Measurements from ENCODE around the gene TTC9C. TPM values are rescaled to one million over a fixed set of nuclear protein-coding genes. Genes with fewer than 3 reads are reported as not detected.

TTC9C gene
- total and polyA plus RNA-seq, 4 donors: 22.6 to 55.5 (median 30.7) TPM

GRCh38 chr11:62782753-62783152 lies 54.5 kb downstream of the TTC9C start:
- ATAC-seq (ENCODE audit: insufficient read depth, low FRiP score) (no peak), DNase-seq (no peak)
- peaks cover 0 to 2% (median 0%) of the 10 kb centered on the region in 4 donors for H3K9me3 ChIP-seq (ENCODE audit: control insufficient read depth in 4 of 4, insufficient read depth in 3 of 4, low read length in 3 of 4)
- H3K27me3 ChIP-seq (ENCODE audit: control insufficient read depth in 3 of 3, insufficient read depth in 3 of 3, low read length in 2 of 3): no peaks in the 10 kb centered on the region
- peaks cover 0 to 28% (median 21%) of the 10 kb centered on the region in 4 donors for H3K36me3 ChIP-seq (ENCODE audit: control insufficient read depth in 4 of 4, insufficient read depth in 4 of 4, low read length in 4 of 4)
- peaks cover 0 to 4% (median 3%) of the 10 kb centered on the region in 5 donors for H3K4me1 ChIP-seq (ENCODE audit: control insufficient read depth in 5 of 5, insufficient read depth in 5 of 5, low read length in 5 of 5)
- H3K4me3 ChIP-seq: no peak overlapping the region
- no peak overlapping the region for H3K9ac ChIP-seq (ENCODE audit: insufficient read depth in 1 of 2, low read length in 2 of 2)
- no peak overlapping the region for H3K27ac ChIP-seq (ENCODE audit: low read depth in 1 of 2, low read length in 1 of 2)
- WGBS, 2 donors: 95 to 96% methylated on average over 7 of the region's 7 CpGs
- TF ChIP-seq CTCF (IDR thresholded peaks at IDR 0.05; ENCODE audit: control extremely low read depth, extremely low read depth): no peak

GRCh38 chr11:62786318-62787004 lies 58.2 kb downstream of the TTC9C start:
- 1 to 2% methylated on average over 45 to 51 of the region's 51 CpGs for WGBS, 2 donors
- Histone ChIP-seq H3K4me3 (peak overlapping the region; percentile 53), H3K4me1 (ENCODE audit: control insufficient read depth in 5 of 5, insufficient read depth in 5 of 5, low read length in 5 of 5) (peaks cover 3 to 18% (median 7%) of the 10 kb centered on the region in 5 donors), H3K9ac (ENCODE audit: insufficient read depth in 1 of 2, low read length in 2 of 2) (peak overlapping the region in 1 of 2 donors; percentile 68), H3K9me3 (ENCODE audit: control insufficient read depth in 4 of 4, insufficient read depth in 3 of 4, low read length in 3 of 4) (peaks cover 0 to 2% (median 0%) of the 10 kb centered on the region in 4 donors), H3K27ac (ENCODE audit: low read depth in 1 of 2, low read length in 1 of 2) (peak overlapping the region; percentile 93 to 98), H3K36me3 (ENCODE audit: control insufficient read depth in 4 of 4, insufficient read depth in 4 of 4, low read length in 4 of 4) (peaks cover 0 to 27% (median 23%) of the 10 kb centered on the region in 4 donors), H3K27me3 (ENCODE audit: control insufficient read depth in 3 of 3, insufficient read depth in 3 of 3, low read length in 2 of 3) (no peaks in the 10 kb centered on the region)
- DNase-seq (peak; percentile 90 to 92 (median 91)), ATAC-seq (ENCODE audit: insufficient read depth, low FRiP score) (peak; percentile 81)
- peak; percentile 96 for TF ChIP-seq CTCF (IDR thresholded peaks at IDR 0.05; ENCODE audit: control extremely low read depth, extremely low read depth)

GRCh38 chr11:62787005-62787759 lies 58.9 kb downstream of the TTC9C start, which contains the start of gene TMEM179B:
Gene TMEM179B, plus strand, starts transcription at chr11:62787402. Its CDS starts 30 bp downstream, at chr11:62787432.
- 0% methylated on average over 79 to 88 of the region's 88 CpGs for WGBS, 2 donors
- peaks cover 3 to 21% (median 8%) of the 10 kb centered on the region in 5 donors for H3K4me1 ChIP-seq (ENCODE audit: control insufficient read depth in 5 of 5, insufficient read depth in 5 of 5, low read length in 5 of 5)
- TF ChIP-seq CTCF (IDR thresholded peaks at IDR 0.05; ENCODE audit: control extremely low read depth, extremely low read depth): peak; percentile 52

More at GRCh38 chr11:62787005-62787759, 58.9 kb downstream of the TTC9C start, which contains the start of gene TMEM179B:
- H3K4me3 ChIP-seq: peak within 1 kb of the TSS; percentile 53
- peak within 1 kb of the TSS; percentile 93 to 98 for H3K27ac ChIP-seq (ENCODE audit: low read depth in 1 of 2, low read length in 1 of 2)
- peak; percentile 98 to 99 (median 99) for DNase-seq
- peaks cover 0 to 22% (median 22%) of the 10 kb centered on the region in 4 donors for H3K36me3 ChIP-seq (ENCODE audit: control insufficient read depth in 4 of 4, insufficient read depth in 4 of 4, low read length in 4 of 4)
- H3K27me3 ChIP-seq (ENCODE audit: control insufficient read depth in 3 of 3, insufficient read depth in 3 of 3, low read length in 2 of 3): no peaks in the 10 kb centered on the region
- H3K9me3 ChIP-seq (ENCODE audit: control insufficient read depth in 4 of 4, insufficient read depth in 3 of 4, low read length in 3 of 4): peaks cover 0 to 2% (median 0%) of the 10 kb centered on the region in 4 donors
- peak; percentile 86 for ATAC-seq (ENCODE audit: insufficient read depth, low FRiP score)
- H3K9ac ChIP-seq (ENCODE audit: insufficient read depth in 1 of 2, low read length in 2 of 2): peak within 1 kb of the TSS; percentile 42 to 69

Other genes starting within 250 kb of the TTC9C start
- gene AHNAK, start 181.7 kb upstream of the TTC9C start, total RNA-seq: 100 to 1,000 TPM; 396 to 707 TPM
- 10 to 100 TPM; 66.5 to 79.9 TPM for gene AHNAK, start 181.7 kb upstream of the TTC9C start, polyA plus RNA-seq
- gene EEF1G, start 154.6 kb upstream of the TTC9C start, total RNA-seq: 1,000 to 10,000 TPM in 1 of 2 donors, 100 to 1,000 TPM in 1; 941 to 1,160 TPM
- gene EEF1G, start 154.6 kb upstream of the TTC9C start, polyA plus RNA-seq: 1,000 to 10,000 TPM; 1,043 to 1,130 TPM
- 10 to 100 TPM; 10.8 to 19.4 TPM for gene TUT1, start 137.0 kb upstream of the TTC9C start, total RNA-seq
- 10 to 100 TPM; 15.2 to 21.9 TPM for gene TUT1, start 137.0 kb upstream of the TTC9C start, polyA plus RNA-seq
- gene MTA2, start 126.6 kb upstream of the TTC9C start, total RNA-seq: 10 to 100 TPM; 53.7 to 74.4 TPM
- 10 to 100 TPM; 57.0 to 62.2 TPM for gene MTA2, start 126.6 kb upstream of the TTC9C start, polyA plus RNA-seq
- 10 to 100 TPM; 29.1 to 95.4 TPM for gene EML3, start 115.7 kb upstream of the TTC9C start, total RNA-seq
- gene EML3, start 115.7 kb upstream of the TTC9C start, polyA plus RNA-seq: 10 to 100 TPM; 59.5 to 66.4 TPM
- 1 to 10 TPM; 3.5 to 9.6 TPM for gene ROM1, start 115.2 kb upstream of the TTC9C start, total RNA-seq
- gene ROM1, start 115.2 kb upstream of the TTC9C start, polyA plus RNA-seq: 10 to 100 TPM in 1 of 2 donors, 1 to 10 TPM in 1; 9.3 to 17.9 TPM
- gene B3GAT3, start 106.5 kb upstream of the TTC9C start, total RNA-seq: 10 to 100 TPM; 14.6 to 48.7 TPM
- 10 to 100 TPM; 50.3 to 58.0 TPM for gene B3GAT3, start 106.5 kb upstream of the TTC9C start, polyA plus RNA-seq
- gene GANAB, start 81.9 kb upstream of the TTC9C start, total RNA-seq: 100 to 1,000 TPM; 181 to 266 TPM
- 100 to 1,000 TPM; 104 to 155 TPM for gene GANAB, start 81.9 kb upstream of the TTC9C start, polyA plus RNA-seq
- gene INTS5, start 75.2 kb upstream of the TTC9C start, total RNA-seq: 10 to 100 TPM; 15.5 to 22.7 TPM
- gene INTS5, start 75.2 kb upstream of the TTC9C start, polyA plus RNA-seq: 10 to 100 TPM in 1 of 2 donors, 1 to 10 TPM in 1; 8.5 to 17.4 TPM
- gene C11orf98, start 63.3 kb upstream of the TTC9C start, total RNA-seq: 10 to 100 TPM; 19.0 to 54.0 TPM
- 100 to 1,000 TPM; 135 to 140 TPM for gene C11orf98, start 63.3 kb upstream of the TTC9C start, polyA plus RNA-seq
- 10 to 100 TPM in 1 of 2 donors, 1 to 10 TPM in 1; 5.3 to 19.8 TPM for gene CSKMT, start 63.2 kb upstream of the TTC9C start, total RNA-seq
- gene CSKMT, start 63.2 kb upstream of the TTC9C start, polyA plus RNA-seq: 10 to 100 TPM; 11.0 to 37.1 TPM
- 10 to 100 TPM in 1 of 2 donors, 1 to 10 TPM in 1; 8.6 to 10.4 TPM for gene UQCC3, start 56.8 kb upstream of the TTC9C start, total RNA-seq
- 10 to 100 TPM in 1 of 2 donors, 1 to 10 TPM in 1; 8.7 to 20.1 TPM for gene UQCC3, start 56.8 kb upstream of the TTC9C start, polyA plus RNA-seq
- 1 to 10 TPM; 4.4 to 8.9 TPM for gene LBHD1, start 56.2 kb upstream of the TTC9C start, total RNA-seq
- gene LBHD1, start 56.2 kb upstream of the TTC9C start, polyA plus RNA-seq: 1 to 10 TPM; 4.4 to 5.7 TPM
- gene UBXN1, start 49.4 kb upstream of the TTC9C start, total RNA-seq: 10 to 100 TPM; 54.8 to 80.2 TPM
- 100 to 1,000 TPM; 149 to 168 TPM for gene UBXN1, start 49.4 kb upstream of the TTC9C start, polyA plus RNA-seq
- 1 to 10 TPM in 1 of 2 donors, under 1 TPM in 1; 0.57 to 2.6 TPM for gene LRRN4CL, start 39.0 kb upstream of the TTC9C start, total RNA-seq
- 1 to 10 TPM in 1 of 2 donors, under 1 TPM in 1; 0.46 to 1.9 TPM for gene LRRN4CL, start 39.0 kb upstream of the TTC9C start, polyA plus RNA-seq
- gene BSCL2, start 21.1 kb upstream of the TTC9C start, total RNA-seq: 100 to 1,000 TPM in 1 of 2 donors, 10 to 100 TPM in 1; 30.7 to 120 TPM
- 100 to 1,000 TPM in 1 of 2 donors, 10 to 100 TPM in 1; 65.7 to 190 TPM for gene BSCL2, start 21.1 kb upstream of the TTC9C start, polyA plus RNA-seq
- gene GNG3, start 20.8 kb upstream of the TTC9C start, total RNA-seq: under 1 TPM in 1 of 2 donors, not detected in 1; 0.40 TPM
- under 1 TPM; 0.05 to 0.26 TPM for gene GNG3, start 20.8 kb upstream of the TTC9C start, polyA plus RNA-seq
- 10 to 100 TPM; 41.4 to 53.1 TPM for gene HNRNPUL2, start 1.0 kb upstream of the TTC9C start, total RNA-seq
- 10 to 100 TPM; 25.6 to 29.5 TPM for gene HNRNPUL2, start 1.0 kb upstream of the TTC9C start, polyA plus RNA-seq
- 10 to 100 TPM in 1 of 2 donors, 1 to 10 TPM in 1; 8.9 to 12.9 TPM for gene ZBTB3, start 25.7 kb downstream of the TTC9C start, total RNA-seq
- 1 to 10 TPM; 2.1 to 5.8 TPM for gene ZBTB3, start 25.7 kb downstream of the TTC9C start, polyA plus RNA-seq
- gene POLR2G, start 33.1 kb downstream of the TTC9C start, total RNA-seq: 10 to 100 TPM; 52.0 to 72.9 TPM
- 100 to 1,000 TPM; 141 to 148 TPM for gene POLR2G, start 33.1 kb downstream of the TTC9C start, polyA plus RNA-seq
- 10 to 100 TPM; 22.6 to 27.8 TPM for gene TAF6L, start 42.9 kb downstream of the TTC9C start, total RNA-seq
- gene TAF6L, start 42.9 kb downstream of the TTC9C start, polyA plus RNA-seq: 10 to 100 TPM; 18.7 to 32.7 TPM
- 10 to 100 TPM; 40.0 to 61.0 TPM for gene TMEM179B, start 58.9 kb downstream of the TTC9C start, total RNA-seq
- gene TMEM179B, start 58.9 kb downstream of the TTC9C start, polyA plus RNA-seq: 10 to 100 TPM; 68.8 to 87.6 TPM
- 10 to 100 TPM in 1 of 2 donors, 1 to 10 TPM in 1; 9.7 to 15.6 TPM for gene TMEM223, start 63.5 kb downstream of the TTC9C start, total RNA-seq
- gene TMEM223, start 63.5 kb downstream of the TTC9C start, polyA plus RNA-seq: 10 to 100 TPM; 21.9 to 38.6 TPM
- gene NXF1, start 77.0 kb downstream of the TTC9C start, total RNA-seq: 10 to 100 TPM; 62.6 to 89.4 TPM
- 10 to 100 TPM; 68.4 to 82.5 TPM for gene NXF1, start 77.0 kb downstream of the TTC9C start, polyA plus RNA-seq
- 10 to 100 TPM; 38.7 to 47.6 TPM for gene STX5, start 103.6 kb downstream of the TTC9C start, total RNA-seq
- gene STX5, start 103.6 kb downstream of the TTC9C start, polyA plus RNA-seq: 10 to 100 TPM; 19.8 to 36.6 TPM
- gene TEX54, start 104.4 kb downstream of the TTC9C start, total RNA-seq: not detected
- not detected for gene TEX54, start 104.4 kb downstream of the TTC9C start, polyA plus RNA-seq
- gene WDR74, start 111.1 kb downstream of the TTC9C start, total RNA-seq: 10 to 100 TPM; 26.2 to 41.4 TPM
- gene WDR74, start 111.1 kb downstream of the TTC9C start, polyA plus RNA-seq: 10 to 100 TPM; 42.5 to 64.1 TPM
- gene SLC3A2, start 152.4 kb downstream of the TTC9C start, total RNA-seq: 100 to 1,000 TPM; 151 to 249 TPM
- gene SLC3A2, start 152.4 kb downstream of the TTC9C start, polyA plus RNA-seq: 100 to 1,000 TPM; 173 to 265 TPM
- gene CHRM1, start 192.9 kb downstream of the TTC9C start, total RNA-seq: 1 to 10 TPM; 1.1 to 1.5 TPM
- 1 to 10 TPM in 1 of 2 donors, under 1 TPM in 1; 0.38 to 1.3 TPM for gene CHRM1, start 192.9 kb downstream of the TTC9C start, polyA plus RNA-seq

All from lung (tissue), 12 donors.